ENCODE results near the gene PTPRG. TPM values are rescaled to one million over a fixed set of nuclear protein-coding genes. Genes with fewer than 3 reads are reported as not detected.

Gene PTPRG
- total RNA-seq, 2 experiments from 2014 or later, result 0.13 to 0.70 TPM

GRCh38 chr3:61526308-61526707, 35.1 kb upstream of the PTPRG start:
- Histone ChIP-seq H3K9me3 (ENCODE audit: low read length) (no peaks in the 10 kb centered on the region), H3K9me2 (ENCODE audit: insufficient read depth, low read length) (no peaks in the 10 kb centered on the region), H3K4me2 (ENCODE audit: low read length) (no peak overlapping the region), H3K27ac (ENCODE audit: low read depth, low read length, poor library complexity, severe bottlenecking) (no peak overlapping the region), H3K79me2 (ENCODE audit: insufficient read depth, low read depth, low read length) (no peaks in the 10 kb centered on the region), H2AFZ (ENCODE audit: low read length) (no peak overlapping the region), H3K36me3 (ENCODE audit: insufficient read depth, low read length) (no peaks in the 10 kb centered on the region), H3K4me3 (ENCODE audit: low read depth, low read length, poor library complexity, severe bottlenecking) (no peak overlapping the region), H4K20me1 (ENCODE audit: insufficient read depth, low read length) (no peaks in the 10 kb centered on the region), H3K4me1 (ENCODE audit: insufficient read depth, low read length, poor library complexity, severe bottlenecking) (no peaks in the 10 kb centered on the region)
- ChIA-PET POLR2A (no interaction called here), CTCF (ENCODE audit: unreplicated experiment) (no interaction called here)
- no peak for DNase-seq (ENCODE audit: low spot score)
- intact Hi-C loops (cut with micrococcal nuclease; ENCODE audit: unreplicated experiment), result no loop called here
- no TSS peak for BruUV-seq (replicated peaks)
- TF ChIP-seq CTCF (conservative IDR thresholded peaks at IDR 0.05; ENCODE audit: low read length) (no peak), EZH2phosphoT487 (IDR thresholded peaks at IDR 0.05; ENCODE audit: borderline replicate concordance, low read depth, low read length) (no peak)

GRCh38 chr3:61527011-61527410, 34.4 kb upstream of the PTPRG start:
- H4K20me1 ChIP-seq (ENCODE audit: insufficient read depth, low read length), result no peaks in the 10 kb centered on the region
- no peak for TF ChIP-seq EZH2phosphoT487 (IDR thresholded peaks at IDR 0.05; ENCODE audit: borderline replicate concordance, low read depth, low read length)
- TF ChIP-seq CTCF (conservative IDR thresholded peaks at IDR 0.05; ENCODE audit: low read length), result no peak
- no TSS peak for BruUV-seq (replicated peaks)
- H3K9me3 ChIP-seq (ENCODE audit: low read length), result no peaks in the 10 kb centered on the region
- intact Hi-C loops (cut with micrococcal nuclease; ENCODE audit: unreplicated experiment), result no loop called here
- no peaks in the 10 kb centered on the region for H3K79me2 ChIP-seq (ENCODE audit: insufficient read depth, low read depth, low read length)
- ChIA-PET CTCF (ENCODE audit: unreplicated experiment) (no interaction called here), POLR2A (interaction anchor here (0.6 kb wide), 1 partner anchor 207 kb away, joined by 3 read pairs; no protein-coding TSS in a partner anchor)
- no peak overlapping the region for H2AFZ ChIP-seq (ENCODE audit: low read length)
- no peak overlapping the region for H3K4me2 ChIP-seq (ENCODE audit: low read length)
- H3K9me2 ChIP-seq (ENCODE audit: insufficient read depth, low read length), result no peaks in the 10 kb centered on the region
- H3K4me1 ChIP-seq (ENCODE audit: insufficient read depth, low read length, poor library complexity, severe bottlenecking), result no peaks in the 10 kb centered on the region
- no peak overlapping the region for H3K4me3 ChIP-seq (ENCODE audit: low read depth, low read length, poor library complexity, severe bottlenecking)
- no peak for DNase-seq (ENCODE audit: low spot score)
- H3K36me3 ChIP-seq (ENCODE audit: insufficient read depth, low read length), result no peaks in the 10 kb centered on the region
- no peak overlapping the region for H3K27ac ChIP-seq (ENCODE audit: low read depth, low read length, poor library complexity, severe bottlenecking)

GRCh38 chr3:61530355-61530754, 31.0 kb upstream of the PTPRG start:
- no peak overlapping the region for H3K4me2 ChIP-seq (ENCODE audit: low read length)
- H3K4me1 ChIP-seq (ENCODE audit: insufficient read depth, low read length, poor library complexity, severe bottlenecking), result no peaks in the 10 kb centered on the region
- no peak overlapping the region for H3K27ac ChIP-seq (ENCODE audit: low read depth, low read length, poor library complexity, severe bottlenecking)
- H3K36me3 ChIP-seq (ENCODE audit: insufficient read depth, low read length), result no peaks in the 10 kb centered on the region
- TF ChIP-seq CTCF (conservative IDR thresholded peaks at IDR 0.05; ENCODE audit: low read length) (peak; percentile 69), EZH2phosphoT487 (IDR thresholded peaks at IDR 0.05; ENCODE audit: borderline replicate concordance, low read depth, low read length) (no peak)
- no peaks in the 10 kb centered on the region for H4K20me1 ChIP-seq (ENCODE audit: insufficient read depth, low read length)
- no TSS peak for BruUV-seq (replicated peaks)
- no peaks in the 10 kb centered on the region for H3K79me2 ChIP-seq (ENCODE audit: insufficient read depth, low read depth, low read length)
- DNase-seq (ENCODE audit: low spot score), result peak; percentile 14
- no peaks in the 10 kb centered on the region for H3K9me2 ChIP-seq (ENCODE audit: insufficient read depth, low read length)
- POLR2A ChIA-PET, result no interaction called here
- no peaks in the 10 kb centered on the region for H3K9me3 ChIP-seq (ENCODE audit: low read length)
- no peak overlapping the region for H2AFZ ChIP-seq (ENCODE audit: low read length)
- no peak overlapping the region for H3K4me3 ChIP-seq (ENCODE audit: low read depth, low read length, poor library complexity, severe bottlenecking)
- intact Hi-C loops (cut with micrococcal nuclease; ENCODE audit: unreplicated experiment), result no loop called here
- CTCF ChIA-PET (ENCODE audit: unreplicated experiment), result no interaction called here
